ENCODE measurements around the gene RIBC2.

GRCh38 chr22:45459235-45459634 is 45.7 kb downstream of the RIBC2 start:
- TF ChIP-seq ZFP3 (CRISPR knock-in tag; IDR thresholded peaks at IDR 0.05) (no peak), TCF4 (CRISPR knock-in tag; IDR thresholded peaks at IDR 0.05; ENCODE audit: borderline replicate concordance) (no peak), PATZ1 (CRISPR knock-in tag; IDR thresholded peaks at IDR 0.05; ENCODE audit: borderline replicate concordance) (no peak), RARB (CRISPR knock-in tag; IDR thresholded peaks at IDR 0.05) (no peak), SNAI2 (CRISPR knock-in tag; IDR thresholded peaks at IDR 0.05) (no peak), ZC3H10 (CRISPR knock-in tag; IDR thresholded peaks at IDR 0.05) (no peak), ARNTL (CRISPR knock-in tag; IDR thresholded peaks at IDR 0.05; ENCODE audit: borderline replicate concordance, low read depth) (no peak), OSR1 (CRISPR knock-in tag; IDR thresholded peaks at IDR 0.05) (no peak), BACH2 (CRISPR knock-in tag; IDR thresholded peaks at IDR 0.05; ENCODE audit: borderline replicate concordance) (no peak), ZFP30 (CRISPR knock-in tag; IDR thresholded peaks at IDR 0.05) (no peak)
- TF ChIP-seq, protein P1, sequence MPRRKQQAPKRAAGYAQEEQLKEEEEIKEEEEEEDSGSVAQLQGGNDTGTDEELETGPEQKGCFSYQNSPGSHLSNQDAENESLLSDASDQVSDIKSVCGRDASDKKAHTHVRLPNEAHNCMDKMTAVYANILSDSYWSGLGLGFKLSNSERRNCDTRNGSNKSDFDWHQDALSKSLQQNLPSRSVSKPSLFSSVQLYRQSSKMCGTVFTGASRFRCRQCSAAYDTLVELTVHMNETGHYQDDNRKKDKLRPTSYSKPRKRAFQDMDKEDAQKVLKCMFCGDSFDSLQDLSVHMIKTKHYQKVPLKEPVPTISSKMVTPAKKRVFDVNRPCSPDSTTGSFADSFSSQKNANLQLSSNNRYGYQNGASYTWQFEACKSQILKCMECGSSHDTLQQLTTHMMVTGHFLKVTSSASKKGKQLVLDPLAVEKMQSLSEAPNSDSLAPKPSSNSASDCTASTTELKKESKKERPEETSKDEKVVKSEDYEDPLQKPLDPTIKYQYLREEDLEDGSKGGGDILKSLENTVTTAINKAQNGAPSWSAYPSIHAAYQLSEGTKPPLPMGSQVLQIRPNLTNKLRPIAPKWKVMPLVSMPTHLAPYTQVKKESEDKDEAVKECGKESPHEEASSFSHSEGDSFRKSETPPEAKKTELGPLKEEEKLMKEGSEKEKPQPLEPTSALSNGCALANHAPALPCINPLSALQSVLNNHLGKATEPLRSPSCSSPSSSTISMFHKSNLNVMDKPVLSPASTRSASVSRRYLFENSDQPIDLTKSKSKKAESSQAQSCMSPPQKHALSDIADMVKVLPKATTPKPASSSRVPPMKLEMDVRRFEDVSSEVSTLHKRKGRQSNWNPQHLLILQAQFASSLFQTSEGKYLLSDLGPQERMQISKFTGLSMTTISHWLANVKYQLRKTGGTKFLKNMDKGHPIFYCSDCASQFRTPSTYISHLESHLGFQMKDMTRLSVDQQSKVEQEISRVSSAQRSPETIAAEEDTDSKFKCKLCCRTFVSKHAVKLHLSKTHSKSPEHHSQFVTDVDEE (CRISPR knock-in tag; IDR thresholded peaks at IDR 0.05): no peak
- TF ChIP-seq, protein P2, sequence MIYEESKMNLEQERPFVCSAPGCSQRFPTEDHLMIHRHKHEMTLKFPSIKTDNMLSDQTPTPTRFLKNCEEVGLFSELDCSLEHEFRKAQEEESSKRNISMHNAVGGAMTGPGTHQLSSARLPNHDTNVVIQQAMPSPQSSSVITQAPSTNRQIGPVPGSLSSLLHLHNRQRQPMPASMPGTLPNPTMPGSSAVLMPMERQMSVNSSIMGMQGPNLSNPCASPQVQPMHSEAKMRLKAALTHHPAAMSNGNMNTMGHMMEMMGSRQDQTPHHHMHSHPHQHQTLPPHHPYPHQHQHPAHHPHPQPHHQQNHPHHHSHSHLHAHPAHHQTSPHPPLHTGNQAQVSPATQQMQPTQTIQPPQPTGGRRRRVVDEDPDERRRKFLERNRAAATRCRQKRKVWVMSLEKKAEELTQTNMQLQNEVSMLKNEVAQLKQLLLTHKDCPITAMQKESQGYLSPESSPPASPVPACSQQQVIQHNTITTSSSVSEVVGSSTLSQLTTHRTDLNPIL (CRISPR knock-in tag; IDR thresholded peaks at IDR 0.05; ENCODE audit: low read depth): no peak
- TF ChIP-seq, protein P3, sequence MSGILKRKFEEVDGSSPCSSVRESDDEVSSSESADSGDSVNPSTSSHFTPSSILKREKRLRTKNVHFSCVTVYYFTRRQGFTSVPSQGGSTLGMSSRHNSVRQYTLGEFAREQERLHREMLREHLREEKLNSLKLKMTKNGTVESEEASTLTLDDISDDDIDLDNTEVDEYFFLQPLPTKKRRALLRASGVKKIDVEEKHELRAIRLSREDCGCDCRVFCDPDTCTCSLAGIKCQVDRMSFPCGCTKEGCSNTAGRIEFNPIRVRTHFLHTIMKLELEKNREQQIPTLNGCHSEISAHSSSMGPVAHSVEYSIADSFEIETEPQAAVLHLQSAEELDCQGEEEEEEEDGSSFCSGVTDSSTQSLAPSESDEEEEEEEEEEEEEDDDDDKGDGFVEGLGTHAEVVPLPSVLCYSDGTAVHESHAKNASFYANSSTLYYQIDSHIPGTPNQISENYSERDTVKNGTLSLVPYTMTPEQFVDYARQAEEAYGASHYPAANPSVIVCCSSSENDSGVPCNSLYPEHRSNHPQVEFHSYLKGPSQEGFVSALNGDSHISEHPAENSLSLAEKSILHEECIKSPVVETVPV (CRISPR knock-in tag; IDR thresholded peaks at IDR 0.05): no peak
